Stimulated activated CD4-positive, alpha-beta T cell treated with anti-CD3 and anti-CD28 coated beads, Interleukin-1b, Interleukin-23, amount 100 ng/mL, for 4 hours (primary cell): ENCODE data around the gene RPE.

Source experiments
- DNase-seq, 2 donors: peaks; one replicate each; pipeline ENCODE4 v3.0.0-alpha.2; 2020; ENCODE audit warnings: low read depth in 2 of 2

Gene RPE

GRCh38 chr2:210002158-210003157, at the start of gene RPE:
Gene RPE (plus strand): TSS chr2:210002638. CDS start chr2:210002662, 24 bp downstream.
- peak; percentile 97 to 98 for DNase-seq

- DNase-seq, result no peak
Measured at GRCh38 chr2:209956271-209956670, 46.2 kb upstream of the RPE start.

GRCh38 chr2:209958016-209958415, 44.4 kb upstream of the RPE start:
- no peak for DNase-seq

- no peak for DNase-seq
Measured at GRCh38 chr2:209960045-209960444, 42.4 kb upstream of the RPE start.

GRCh38 chr2:209960676-209961630, 41.5 kb upstream of the RPE start:
- peak; percentile 4 to 12 for DNase-seq

- DNase-seq, result no peak
Measured at GRCh38 chr2:209965723-209966122, 36.7 kb upstream of the RPE start.

- no peak for DNase-seq
Measured at GRCh38 chr2:209969692-209970091, 32.7 kb upstream of the RPE start.

- DNase-seq, result no peak
Measured at GRCh38 chr2:209970271-209970670, 32.2 kb upstream of the RPE start.

GRCh38 chr2:209970711-209971110, 31.7 kb upstream of the RPE start:
- DNase-seq, result no peak

- no peak for DNase-seq
Measured at GRCh38 chr2:209973328-209973727, 29.1 kb upstream of the RPE start.

GRCh38 chr2:209974576-209974975, 27.9 kb upstream of the RPE start:
- DNase-seq, result no peak

- no peak for DNase-seq
Measured at GRCh38 chr2:209976698-209977385, 25.6 kb upstream of the RPE start.

GRCh38 chr2:209977386-209978239, 24.8 kb upstream of the RPE start:
- DNase-seq, result no peak

- DNase-seq, result no peak
Measured at GRCh38 chr2:209984291-209984690, 18.1 kb upstream of the RPE start.

- DNase-seq, result no peak
Measured at GRCh38 chr2:209985874-209986273, 16.6 kb upstream of the RPE start.

- DNase-seq, result no peak
Measured at GRCh38 chr2:209986415-209986814, 16.0 kb upstream of the RPE start.

- no peak for DNase-seq
Measured at GRCh38 chr2:209988010-209988409, 14.4 kb upstream of the RPE start.

- DNase-seq, result no peak
Measured at GRCh38 chr2:209990838-209991237, 11.6 kb upstream of the RPE start.

GRCh38 chr2:209993968-209994367, 8.5 kb upstream of the RPE start:
- no peak for DNase-seq

GRCh38 chr2:209998596-209998995, 3.8 kb upstream of the RPE start:
- DNase-seq, result no peak
